Measurements from ENCODE around the gene ATP2A1.

Gene ATP2A1

GRCh38 chr16:28905229-28905754, 27.0 kb downstream of the ATP2A1 start:
- Histone ChIP-seq H3K27me3 (ENCODE audit: control insufficient read depth in 1 of 2, insufficient read depth in 2 of 2, low read length in 2 of 2) (no peaks in the 10 kb centered on the region), H3K27ac (ENCODE audit: low read depth, low read length) (no peak overlapping the region), H3K4me3 (ENCODE audit: low read depth in 1 of 2, low read length in 2 of 2) (no peak overlapping the region), H3K9me3 (ENCODE audit: control insufficient read depth in 1 of 2, low read length in 2 of 2) (no peaks in the 10 kb centered on the region), H3K9ac (ENCODE audit: low read depth in 1 of 2, low read length in 2 of 2) (no peak overlapping the region), H3K36me3 (ENCODE audit: control insufficient read depth in 1 of 2, insufficient read depth in 2 of 2, low read length in 2 of 2) (peaks cover 3 to 36% of the 10 kb centered on the region in 2 donors), H3K4me1 (ENCODE audit: control insufficient read depth in 1 of 2, insufficient read depth in 2 of 2, low read length in 2 of 2) (no peaks in the 10 kb centered on the region)

GRCh38 chr16:28905800-28906372, 27.6 kb downstream of the ATP2A1 start:
- Histone ChIP-seq H3K9ac (ENCODE audit: low read depth in 1 of 2, low read length in 2 of 2) (no peak overlapping the region), H3K27ac (ENCODE audit: low read depth, low read length) (no peak overlapping the region), H3K36me3 (ENCODE audit: control insufficient read depth in 1 of 2, insufficient read depth in 2 of 2, low read length in 2 of 2) (peaks cover 3 to 39% of the 10 kb centered on the region in 2 donors), H3K9me3 (ENCODE audit: control insufficient read depth in 1 of 2, low read length in 2 of 2) (no peaks in the 10 kb centered on the region), H3K4me3 (ENCODE audit: low read depth in 1 of 2, low read length in 2 of 2) (no peak overlapping the region), H3K4me1 (ENCODE audit: control insufficient read depth in 1 of 2, insufficient read depth in 2 of 2, low read length in 2 of 2) (peaks cover 4 to 5% of the 10 kb centered on the region in 2 donors), H3K27me3 (ENCODE audit: control insufficient read depth in 1 of 2, insufficient read depth in 2 of 2, low read length in 2 of 2) (no peaks in the 10 kb centered on the region)

- H3K9me3 ChIP-seq (ENCODE audit: control insufficient read depth in 1 of 2, low read length in 2 of 2), result no peaks in the 10 kb centered on the region
- no peak overlapping the region for H3K4me3 ChIP-seq (ENCODE audit: low read depth in 1 of 2, low read length in 2 of 2)
- H3K9ac ChIP-seq (ENCODE audit: low read depth in 1 of 2, low read length in 2 of 2), result no peak overlapping the region
- H3K36me3 ChIP-seq (ENCODE audit: control insufficient read depth in 1 of 2, insufficient read depth in 2 of 2, low read length in 2 of 2), result peaks cover 6 to 46% of the 10 kb centered on the region in 2 donors
- H3K27ac ChIP-seq (ENCODE audit: low read depth, low read length), result no peak overlapping the region
- no peaks in the 10 kb centered on the region for H3K27me3 ChIP-seq (ENCODE audit: control insufficient read depth in 1 of 2, insufficient read depth in 2 of 2, low read length in 2 of 2)
- H3K4me1 ChIP-seq (ENCODE audit: control insufficient read depth in 1 of 2, insufficient read depth in 2 of 2, low read length in 2 of 2), result peaks cover 7 to 8% of the 10 kb centered on the region in 2 donors
These were observed 32.1 kb downstream of the ATP2A1 start for GRCh38 chr16:28910086-28911031.

GRCh38 chr16:28912558-28912957, 34.3 kb downstream of the ATP2A1 start:
- Histone ChIP-seq H3K4me3 (ENCODE audit: low read depth in 1 of 2, low read length in 2 of 2) (no peak overlapping the region), H3K9me3 (ENCODE audit: control insufficient read depth in 1 of 2, low read length in 2 of 2) (no peaks in the 10 kb centered on the region), H3K27me3 (ENCODE audit: control insufficient read depth in 1 of 2, insufficient read depth in 2 of 2, low read length in 2 of 2) (no peaks in the 10 kb centered on the region), H3K9ac (ENCODE audit: low read depth in 1 of 2, low read length in 2 of 2) (no peak overlapping the region), H3K4me1 (ENCODE audit: control insufficient read depth in 1 of 2, insufficient read depth in 2 of 2, low read length in 2 of 2) (peaks cover 7 to 8% of the 10 kb centered on the region in 2 donors), H3K27ac (ENCODE audit: low read depth, low read length) (no peak overlapping the region), H3K36me3 (ENCODE audit: control insufficient read depth in 1 of 2, insufficient read depth in 2 of 2, low read length in 2 of 2) (peaks cover 10 to 52% of the 10 kb centered on the region in 2 donors)

- no peak overlapping the region for H3K27ac ChIP-seq (ENCODE audit: low read depth, low read length)
- no peaks in the 10 kb centered on the region for H3K27me3 ChIP-seq (ENCODE audit: control insufficient read depth in 1 of 2, insufficient read depth in 2 of 2, low read length in 2 of 2)
- H3K36me3 ChIP-seq (ENCODE audit: control insufficient read depth in 1 of 2, insufficient read depth in 2 of 2, low read length in 2 of 2), result peaks cover 7 to 49% of the 10 kb centered on the region in 2 donors
- H3K9me3 ChIP-seq (ENCODE audit: control insufficient read depth in 1 of 2, low read length in 2 of 2), result no peaks in the 10 kb centered on the region
- H3K4me1 ChIP-seq (ENCODE audit: control insufficient read depth in 1 of 2, insufficient read depth in 2 of 2, low read length in 2 of 2), result peaks cover 7 to 8% of the 10 kb centered on the region in 2 donors
- no peak overlapping the region for H3K4me3 ChIP-seq (ENCODE audit: low read depth in 1 of 2, low read length in 2 of 2)
- H3K9ac ChIP-seq (ENCODE audit: low read depth in 1 of 2, low read length in 2 of 2), result no peak overlapping the region
These were observed 35.8 kb downstream of the ATP2A1 start for GRCh38 chr16:28913946-28914724.

GRCh38 chr16:28915181-28915580, 36.9 kb downstream of the ATP2A1 start:
- Histone ChIP-seq H3K4me3 (ENCODE audit: low read depth in 1 of 2, low read length in 2 of 2) (no peak overlapping the region), H3K9me3 (ENCODE audit: control insufficient read depth in 1 of 2, low read length in 2 of 2) (no peaks in the 10 kb centered on the region), H3K27ac (ENCODE audit: low read depth, low read length) (no peak overlapping the region), H3K9ac (ENCODE audit: low read depth in 1 of 2, low read length in 2 of 2) (no peak overlapping the region), H3K4me1 (ENCODE audit: control insufficient read depth in 1 of 2, insufficient read depth in 2 of 2, low read length in 2 of 2) (peaks cover 7 to 8% of the 10 kb centered on the region in 2 donors), H3K27me3 (ENCODE audit: control insufficient read depth in 1 of 2, insufficient read depth in 2 of 2, low read length in 2 of 2) (no peaks in the 10 kb centered on the region), H3K36me3 (ENCODE audit: control insufficient read depth in 1 of 2, insufficient read depth in 2 of 2, low read length in 2 of 2) (peaks cover 13 to 57% of the 10 kb centered on the region in 2 donors)

GRCh38 chr16:28917095-28917494, 38.8 kb downstream of the ATP2A1 start:
- Histone ChIP-seq H3K27ac (ENCODE audit: low read depth, low read length) (no peak overlapping the region), H3K36me3 (ENCODE audit: control insufficient read depth in 1 of 2, insufficient read depth in 2 of 2, low read length in 2 of 2) (peaks cover 17 to 53% of the 10 kb centered on the region in 2 donors), H3K27me3 (ENCODE audit: control insufficient read depth in 1 of 2, insufficient read depth in 2 of 2, low read length in 2 of 2) (no peaks in the 10 kb centered on the region), H3K9me3 (ENCODE audit: control insufficient read depth in 1 of 2, low read length in 2 of 2) (no peaks in the 10 kb centered on the region), H3K9ac (ENCODE audit: low read depth in 1 of 2, low read length in 2 of 2) (no peak overlapping the region), H3K4me1 (ENCODE audit: control insufficient read depth in 1 of 2, insufficient read depth in 2 of 2, low read length in 2 of 2) (no peaks in the 10 kb centered on the region), H3K4me3 (ENCODE audit: low read depth in 1 of 2, low read length in 2 of 2) (no peak overlapping the region)

GRCh38 chr16:28918698-28919097, 40.4 kb downstream of the ATP2A1 start:
- no peak overlapping the region for H3K9ac ChIP-seq (ENCODE audit: low read depth in 1 of 2, low read length in 2 of 2)

GRCh38 chr16:28923231-28923587, 44.9 kb downstream of the ATP2A1 start:
- Histone ChIP-seq H3K27ac (ENCODE audit: low read depth, low read length) (peak overlapping the region; percentile 53), H3K36me3 (ENCODE audit: control insufficient read depth in 1 of 2, insufficient read depth in 2 of 2, low read length in 2 of 2) (peaks cover 10 to 13% of the 10 kb centered on the region in 2 donors), H3K9ac (ENCODE audit: low read depth in 1 of 2, low read length in 2 of 2) (peak overlapping the region; percentile 57 to 74), H3K27me3 (ENCODE audit: control insufficient read depth in 1 of 2, insufficient read depth in 2 of 2, low read length in 2 of 2) (no peaks in the 10 kb centered on the region), H3K9me3 (ENCODE audit: control insufficient read depth in 1 of 2, low read length in 2 of 2) (no peaks in the 10 kb centered on the region), H3K4me1 (ENCODE audit: control insufficient read depth in 1 of 2, insufficient read depth in 2 of 2, low read length in 2 of 2) (peaks cover 15 to 16% of the 10 kb centered on the region in 2 donors), H3K4me3 (ENCODE audit: low read depth in 1 of 2, low read length in 2 of 2) (peak overlapping the region in 1 of 2 donors; percentile 76)

More at GRCh38 chr16:28918698-28919097, 40.4 kb downstream of the ATP2A1 start:
- H3K27me3 ChIP-seq (ENCODE audit: control insufficient read depth in 1 of 2, insufficient read depth in 2 of 2, low read length in 2 of 2), result no peaks in the 10 kb centered on the region
- no peaks in the 10 kb centered on the region for H3K9me3 ChIP-seq (ENCODE audit: control insufficient read depth in 1 of 2, low read length in 2 of 2)
- peaks cover 9 to 11% of the 10 kb centered on the region in 2 donors for H3K4me1 ChIP-seq (ENCODE audit: control insufficient read depth in 1 of 2, insufficient read depth in 2 of 2, low read length in 2 of 2)
- no peak overlapping the region for H3K4me3 ChIP-seq (ENCODE audit: low read depth in 1 of 2, low read length in 2 of 2)
- peaks cover 14 to 44% of the 10 kb centered on the region in 2 donors for H3K36me3 ChIP-seq (ENCODE audit: control insufficient read depth in 1 of 2, insufficient read depth in 2 of 2, low read length in 2 of 2)
- no peak overlapping the region for H3K27ac ChIP-seq (ENCODE audit: low read depth, low read length)

All from duodenal mucosa (tissue), 2 donors.